Immature natural killer cell (primary cell): ENCODE data around the gene KCNN2. TPM values are rescaled to one million over a fixed set of nuclear protein-coding genes. Genes with fewer than 3 reads are reported as not detected.

Experiments used
- DNase-seq, 3 donors: peaks; one replicate each; pipeline ENCODE4 v3.0.0; 2022; ENCODE audit warnings: mixed read lengths in 1 of 3
- H3K27ac Mint-ChIP-seq, 6 donors: one replicate each; pipeline ENCODE4 v1.8.0; 2020; ENCODE audit warnings: mixed read lengths in 6 of 6, mild to moderate bottlenecking in 5 of 6, inconsistent platforms in 4 of 6, moderate library complexity in 3 of 6
- H3K27me3 Mint-ChIP-seq, 3 donors: one replicate each; pipeline ENCODE4 v1.8.0; 2020 to 2021; ENCODE audit warnings: low read depth in 3 of 3, mild to moderate bottlenecking in 3 of 3, mixed read lengths in 3 of 3, moderate library complexity in 3 of 3, inconsistent platforms in 1 of 3
- H3K36me3 Mint-ChIP-seq, 3 donors: one replicate each; pipeline ENCODE4 v1.8.0; 2020; ENCODE audit warnings: mixed read lengths in 3 of 3, inconsistent platforms in 2 of 3, mild to moderate bottlenecking in 2 of 3
- H3K4me1 Mint-ChIP-seq, 2 donors: one replicate each; pipeline ENCODE4 v1.8.0; 2020; ENCODE audit warnings: inconsistent platforms in 2 of 2, mild to moderate bottlenecking in 2 of 2, mixed read lengths in 2 of 2, moderate library complexity in 1 of 2
- H3K4me3 Mint-ChIP-seq, 5 donors: one replicate each; pipeline ENCODE4 v1.8.0; 2020; ENCODE audit warnings: mild to moderate bottlenecking in 5 of 5, mixed read lengths in 5 of 5, inconsistent platforms in 3 of 5, moderate library complexity in 3 of 5
- H3K9me3 Mint-ChIP-seq, 6 donors: one replicate each; pipeline ENCODE4 v1.8.0; 2020; ENCODE audit warnings: mild to moderate bottlenecking in 6 of 6, mixed read lengths in 6 of 6, inconsistent platforms in 4 of 6, moderate library complexity in 3 of 6
- polyA plus RNA-seq, 3 donors: library from polyadenylated mRNA; unstranded; fragments of 300-500 nt; fragmentation: Illumina TruSeq; gene quantifications; one replicate each; pipeline ENCODE4 v1.2.3, GENCODE V29; 2021

The KCNN2 gene
- polyA plus RNA-seq, 3 donors from 2014 or later, result not detected

GRCh38 chr5:114449860-114450421 lies 88.1 kb downstream of the KCNN2 start:
- H3K27me3 Mint-ChIP-seq, result peaks cover 2 to 6% (median 4%) of the 10 kb centered on the region in 3 donors
- no peak overlapping the region for H3K27ac Mint-ChIP-seq
- H3K4me3 Mint-ChIP-seq, result no peak overlapping the region
- peaks cover 0 to 1% of the 10 kb centered on the region in 2 donors for H3K4me1 Mint-ChIP-seq
- H3K36me3 Mint-ChIP-seq, result no peaks in the 10 kb centered on the region
- peaks cover 0 to 8% (median 0%) of the 10 kb centered on the region in 6 donors for H3K9me3 Mint-ChIP-seq
- DNase-seq, result no peak

GRCh38 chr5:114450437-114450836 lies 88.6 kb downstream of the KCNN2 start:
- H3K9me3 Mint-ChIP-seq, result peaks cover 0 to 8% (median 0%) of the 10 kb centered on the region in 6 donors
- peaks cover 2 to 6% (median 4%) of the 10 kb centered on the region in 3 donors for H3K27me3 Mint-ChIP-seq

GRCh38 chr5:114458726-114459125 lies 96.9 kb downstream of the KCNN2 start:
- Mint-ChIP-seq H3K27ac (no peak overlapping the region), H3K4me3 (no peak overlapping the region), H3K4me1 (no peaks in the 10 kb centered on the region), H3K9me3 (no peaks in the 10 kb centered on the region), H3K36me3 (no peaks in the 10 kb centered on the region), H3K27me3 (peaks cover 0 to 7% (median 5%) of the 10 kb centered on the region in 3 donors)
- no peak for DNase-seq

More at GRCh38 chr5:114450437-114450836, 88.6 kb downstream of the KCNN2 start:
- Mint-ChIP-seq H3K4me3 (no peak overlapping the region), H3K27ac (no peak overlapping the region), H3K36me3 (no peaks in the 10 kb centered on the region), H3K4me1 (peaks cover 0 to 1% of the 10 kb centered on the region in 2 donors)
- no peak for DNase-seq

- no peaks in the 10 kb centered on the region for H3K4me1 Mint-ChIP-seq
- no peak overlapping the region for H3K27ac Mint-ChIP-seq
- H3K4me3 Mint-ChIP-seq, result no peak overlapping the region
- no peak for DNase-seq
- no peaks in the 10 kb centered on the region for H3K36me3 Mint-ChIP-seq
- peaks cover 0 to 2% (median 0%) of the 10 kb centered on the region in 3 donors for H3K27me3 Mint-ChIP-seq
- H3K9me3 Mint-ChIP-seq, result peaks cover 0 to 6% (median 2%) of the 10 kb centered on the region in 6 donors
Observed at GRCh38 chr5:114467171-114467570, 105.3 kb downstream of the KCNN2 start.

GRCh38 chr5:114467729-114468128 lies 105.9 kb downstream of the KCNN2 start:
- H3K27me3 Mint-ChIP-seq, result no peaks in the 10 kb centered on the region

GRCh38 chr5:114469372-114469771 lies 107.5 kb downstream of the KCNN2 start:
- Mint-ChIP-seq H3K36me3 (no peaks in the 10 kb centered on the region), H3K4me3 (no peak overlapping the region), H3K9me3 (peaks cover 0 to 6% (median 2%) of the 10 kb centered on the region in 6 donors), H3K4me1 (no peaks in the 10 kb centered on the region), H3K27me3 (no peaks in the 10 kb centered on the region), H3K27ac (no peak overlapping the region)
- DNase-seq, result no peak

More at GRCh38 chr5:114467729-114468128, 105.9 kb downstream of the KCNN2 start:
- Mint-ChIP-seq H3K4me3 (no peak overlapping the region), H3K4me1 (no peaks in the 10 kb centered on the region), H3K36me3 (no peaks in the 10 kb centered on the region), H3K27ac (no peak overlapping the region), H3K9me3 (peaks cover 0 to 6% (median 2%) of the 10 kb centered on the region in 6 donors)
- DNase-seq, result no peak

GRCh38 chr5:114471529-114471928 lies 109.7 kb downstream of the KCNN2 start:
- peak overlapping the region in 1 of 6 donors; percentile 34 for H3K27ac Mint-ChIP-seq

GRCh38 chr5:114473541-114473940 lies 111.7 kb downstream of the KCNN2 start:
- Mint-ChIP-seq H3K27ac (no peak overlapping the region), H3K27me3 (no peaks in the 10 kb centered on the region), H3K36me3 (no peaks in the 10 kb centered on the region), H3K4me1 (no peaks in the 10 kb centered on the region), H3K9me3 (peaks cover 0 to 14% (median 9%) of the 10 kb centered on the region in 6 donors), H3K4me3 (no peak overlapping the region)
- no peak for DNase-seq

More at GRCh38 chr5:114471529-114471928, 109.7 kb downstream of the KCNN2 start:
- peaks cover 0 to 6% (median under 1%) of the 10 kb centered on the region in 6 donors for H3K9me3 Mint-ChIP-seq
- no peak overlapping the region for H3K4me3 Mint-ChIP-seq
- no peaks in the 10 kb centered on the region for H3K4me1 Mint-ChIP-seq
- no peaks in the 10 kb centered on the region for H3K27me3 Mint-ChIP-seq
- H3K36me3 Mint-ChIP-seq, result no peaks in the 10 kb centered on the region
- no peak for DNase-seq

- Mint-ChIP-seq H3K4me1 (no peaks in the 10 kb centered on the region), H3K4me3 (no peak overlapping the region), H3K27ac (no peak overlapping the region), H3K36me3 (no peaks in the 10 kb centered on the region), H3K9me3 (peaks cover 4 to 22% (median 16%) of the 10 kb centered on the region in 6 donors), H3K27me3 (no peaks in the 10 kb centered on the region)
- no peak for DNase-seq
Observed at GRCh38 chr5:114477816-114478334, 116.0 kb downstream of the KCNN2 start.

GRCh38 chr5:114500756-114501155 lies 138.9 kb downstream of the KCNN2 start:
- peaks cover 0 to 9% (median under 1%) of the 10 kb centered on the region in 6 donors for H3K9me3 Mint-ChIP-seq

GRCh38 chr5:114504560-114504959 lies 142.7 kb downstream of the KCNN2 start:
- DNase-seq, result no peak
- Mint-ChIP-seq H3K9me3 (peaks cover 0 to 11% (median under 1%) of the 10 kb centered on the region in 6 donors), H3K4me3 (no peak overlapping the region), H3K4me1 (no peaks in the 10 kb centered on the region), H3K27ac (no peak overlapping the region), H3K27me3 (peaks cover 0 to 2% (median 1%) of the 10 kb centered on the region in 3 donors), H3K36me3 (no peaks in the 10 kb centered on the region)

More at GRCh38 chr5:114500756-114501155, 138.9 kb downstream of the KCNN2 start:
- Mint-ChIP-seq H3K27me3 (peaks cover 0 to 1% (median 0%) of the 10 kb centered on the region in 3 donors), H3K27ac (no peak overlapping the region), H3K36me3 (no peaks in the 10 kb centered on the region), H3K4me1 (no peaks in the 10 kb centered on the region), H3K4me3 (no peak overlapping the region)
- no peak for DNase-seq

- H3K36me3 Mint-ChIP-seq, result no peaks in the 10 kb centered on the region
- no peak overlapping the region for H3K4me3 Mint-ChIP-seq
- H3K4me1 Mint-ChIP-seq, result no peaks in the 10 kb centered on the region
Observed at GRCh38 chr5:114524221-114524620, 162.4 kb downstream of the KCNN2 start.

GRCh38 chr5:114544561-114544960 lies 182.7 kb downstream of the KCNN2 start:
- no peak overlapping the region for H3K4me3 Mint-ChIP-seq
- no peak overlapping the region for H3K27ac Mint-ChIP-seq
- peaks cover 8 to 57% (median 29%) of the 10 kb centered on the region in 6 donors for H3K9me3 Mint-ChIP-seq
- H3K27me3 Mint-ChIP-seq, result peaks cover 0 to 5% (median 2%) of the 10 kb centered on the region in 3 donors
- no peak for DNase-seq
- H3K36me3 Mint-ChIP-seq, result no peaks in the 10 kb centered on the region
- H3K4me1 Mint-ChIP-seq, result no peaks in the 10 kb centered on the region

More at GRCh38 chr5:114524221-114524620, 162.4 kb downstream of the KCNN2 start:
- DNase-seq, result no peak
- Mint-ChIP-seq H3K9me3 (peaks cover 0 to 7% (median 4%) of the 10 kb centered on the region in 6 donors), H3K27me3 (no peaks in the 10 kb centered on the region), H3K27ac (no peak overlapping the region)
